Subcutaneous adipose tissue (tissue), 4 donors: ENCODE data around the gene REC114. TPM values are rescaled to one million over a fixed set of nuclear protein-coding genes. Genes with fewer than 3 reads are reported as not detected.

Source experiments
- total RNA-seq, 4 donors: library from RNA; depleted of rRNA; stranded (reverse); fragments of >200 nt; gene quantifications; one replicate each; pipeline ENCODE4 v1.1.0, GENCODE V29; 2016
- TF ChIP-seq, protein P1 (sequence below): fragments of 450-650 bp; IDR thresholded peaks from one replicate; pipeline ENCODE4 v1.5.1; 2016; ENCODE audit warnings: low read depth, mild to moderate bottlenecking, control low read depth, antibody characterized with exemption, moderate library complexity

The REC114 gene
- total RNA-seq, 4 donors from 2014 or later, result not detected

DNA sequence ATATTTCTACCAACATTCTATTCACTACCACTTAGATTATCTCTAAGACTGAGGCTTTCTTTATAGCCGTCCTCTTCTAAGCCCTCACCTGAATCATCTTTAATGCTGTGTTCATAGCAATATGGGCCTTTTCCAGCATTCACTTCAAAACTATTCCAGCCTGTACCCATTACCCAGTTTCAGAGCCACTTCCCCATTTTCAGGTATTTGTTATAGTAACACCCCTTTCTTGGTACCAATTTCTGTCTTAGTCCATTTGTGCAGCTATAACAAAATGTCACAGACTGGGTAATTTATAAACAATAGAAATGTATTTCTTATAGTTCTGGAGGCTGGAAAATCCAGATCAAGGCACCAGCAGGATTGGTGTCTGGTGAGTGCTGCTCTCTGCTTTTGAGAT, 45.7 kb downstream of the REC114 start:
- TF ChIP-seq, protein P1, sequence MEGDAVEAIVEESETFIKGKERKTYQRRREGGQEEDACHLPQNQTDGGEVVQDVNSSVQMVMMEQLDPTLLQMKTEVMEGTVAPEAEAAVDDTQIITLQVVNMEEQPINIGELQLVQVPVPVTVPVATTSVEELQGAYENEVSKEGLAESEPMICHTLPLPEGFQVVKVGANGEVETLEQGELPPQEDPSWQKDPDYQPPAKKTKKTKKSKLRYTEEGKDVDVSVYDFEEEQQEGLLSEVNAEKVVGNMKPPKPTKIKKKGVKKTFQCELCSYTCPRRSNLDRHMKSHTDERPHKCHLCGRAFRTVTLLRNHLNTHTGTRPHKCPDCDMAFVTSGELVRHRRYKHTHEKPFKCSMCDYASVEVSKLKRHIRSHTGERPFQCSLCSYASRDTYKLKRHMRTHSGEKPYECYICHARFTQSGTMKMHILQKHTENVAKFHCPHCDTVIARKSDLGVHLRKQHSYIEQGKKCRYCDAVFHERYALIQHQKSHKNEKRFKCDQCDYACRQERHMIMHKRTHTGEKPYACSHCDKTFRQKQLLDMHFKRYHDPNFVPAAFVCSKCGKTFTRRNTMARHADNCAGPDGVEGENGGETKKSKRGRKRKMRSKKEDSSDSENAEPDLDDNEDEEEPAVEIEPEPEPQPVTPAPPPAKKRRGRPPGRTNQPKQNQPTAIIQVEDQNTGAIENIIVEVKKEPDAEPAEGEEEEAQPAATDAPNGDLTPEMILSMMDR, result no peak

DNA sequence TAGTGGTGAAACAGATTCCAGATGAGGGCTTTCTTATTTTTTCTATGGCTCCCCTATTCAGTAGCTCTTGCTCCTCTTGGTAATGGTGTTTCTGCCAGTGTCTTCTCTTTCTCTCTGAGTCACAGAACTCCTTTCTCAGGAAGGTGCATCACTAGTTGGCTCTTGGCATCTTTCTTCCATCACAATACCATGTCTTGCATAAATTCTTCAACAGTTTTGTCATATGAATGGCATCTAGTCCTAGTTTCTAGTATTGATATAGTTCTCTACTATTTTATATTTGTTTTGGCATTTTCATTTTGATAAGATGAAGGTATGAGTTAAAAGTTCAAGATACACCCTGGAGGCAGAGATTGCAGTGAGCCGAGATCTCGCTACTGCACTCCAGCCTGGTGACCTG, 51.0 kb downstream of the REC114 start:
- TF ChIP-seq, protein P1, result no peak

DNA sequence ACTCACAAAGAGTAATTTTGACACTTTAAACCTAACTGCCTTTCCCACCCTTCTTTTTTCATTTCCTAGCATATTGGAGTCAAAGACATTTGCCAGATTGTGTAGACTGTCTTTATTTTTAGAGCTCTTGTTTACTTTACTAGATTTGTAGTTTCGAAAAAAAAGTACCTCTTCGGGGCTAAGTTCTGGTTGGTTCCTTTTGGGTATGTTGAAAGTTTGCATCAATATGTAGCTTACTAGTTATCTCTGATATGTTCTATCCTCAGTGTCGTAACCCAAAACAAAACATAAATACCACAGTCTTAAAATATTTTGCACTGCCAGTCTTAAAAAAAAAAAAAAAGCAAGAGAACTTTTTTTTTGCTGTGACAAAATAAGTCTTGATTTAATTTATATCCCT, 52.2 kb downstream of the REC114 start:
- TF ChIP-seq, protein P1, result no peak

DNA sequence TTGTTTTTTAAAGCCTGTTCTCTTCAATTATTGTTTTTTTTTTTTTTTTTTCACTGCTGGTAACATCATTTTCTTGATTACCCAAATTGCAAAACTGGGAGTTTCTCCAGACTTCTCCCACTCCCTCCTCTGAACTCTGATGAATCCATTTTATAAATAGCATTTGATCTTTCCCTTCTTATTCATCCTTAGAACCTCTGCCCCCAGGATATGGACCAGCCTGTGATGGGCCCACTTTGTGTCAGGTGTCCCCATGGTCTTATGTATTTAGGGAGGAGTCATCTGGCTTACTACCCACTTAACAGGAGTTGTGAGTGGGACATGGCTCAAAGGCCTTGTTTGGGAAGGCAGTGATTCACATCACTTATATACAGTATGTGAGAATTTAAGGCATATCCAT, 57.7 kb downstream of the REC114 start:
- TF ChIP-seq, protein P1, result no peak

DNA sequence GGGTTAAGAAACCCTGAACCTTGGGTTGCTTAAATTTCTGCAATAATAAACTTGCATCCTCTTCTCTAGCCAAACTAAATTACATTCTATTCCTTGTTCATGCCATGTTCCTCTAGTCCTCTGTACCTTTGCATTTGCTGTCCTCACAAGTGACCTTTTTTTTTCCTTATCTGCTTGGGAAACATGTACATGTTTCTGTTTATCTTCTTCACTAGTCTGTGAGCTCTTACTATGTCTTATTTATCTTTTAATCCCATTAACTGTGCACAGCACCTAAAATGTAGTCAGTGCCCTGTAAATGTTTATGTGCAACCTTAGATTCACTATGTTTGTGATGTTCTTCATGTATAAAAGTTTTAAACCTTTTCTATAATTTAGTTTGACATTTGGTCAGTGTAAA, 61.9 kb downstream of the REC114 start:
- TF ChIP-seq, protein P1, result no peak

DNA sequence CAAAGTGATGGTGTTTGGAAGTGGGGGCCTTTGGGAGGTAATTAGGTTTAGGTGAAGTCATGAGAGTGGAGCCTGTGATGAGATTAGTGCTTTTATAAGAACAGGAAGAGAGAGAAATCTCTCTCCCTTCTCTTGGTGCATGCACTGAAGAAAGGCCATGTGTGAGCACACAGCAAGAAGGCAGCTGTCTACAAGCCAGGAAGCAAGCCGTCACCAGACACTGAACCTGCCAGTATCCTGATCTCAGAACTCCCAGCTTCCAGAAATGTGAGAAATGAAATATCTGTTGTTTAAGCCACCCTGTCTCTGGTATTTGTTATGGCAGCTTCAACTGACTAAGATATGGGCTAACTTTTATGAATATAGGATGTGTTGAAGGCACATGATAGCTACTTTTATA, 72.6 kb downstream of the REC114 start:
- TF ChIP-seq, protein P1, result no peak

DNA sequence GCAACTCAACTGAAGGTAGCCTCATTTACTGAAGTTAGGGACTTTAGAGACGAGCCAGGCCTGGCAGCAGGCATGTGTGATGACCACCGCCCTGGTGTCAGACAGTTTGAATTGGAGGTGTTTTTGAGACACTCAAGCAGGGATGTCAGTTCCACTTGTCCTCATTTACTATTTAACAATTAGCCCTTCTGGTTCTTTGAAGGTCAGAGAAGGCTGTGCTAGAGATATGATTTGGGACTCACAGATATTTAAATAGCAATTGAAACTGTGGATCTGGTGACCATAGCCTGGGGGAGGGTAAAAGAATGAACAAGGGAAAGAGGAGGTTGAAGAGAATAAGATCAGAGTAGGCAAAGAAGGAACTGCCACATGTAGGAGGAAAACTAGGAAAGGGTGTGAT, 74.6 kb downstream of the REC114 start:
- TF ChIP-seq, protein P1, result no peak
